ENCODE results near the gene MSX1.
A peak's percentile ranks its signal among the peaks of the same experiment; 100 is the strongest.

Gene MSX1

GRCh38 chr4:4859325-4859798, at the start of gene MSX1:
TSS of gene MSX1 (plus strand) at chr4:4859665. CDS start at chr4:4859900, 235 bp downstream.
- no peaks in the 10 kb centered on the region for H3K36me3 ChIP-seq
- peaks cover 100% of the 10 kb centered on the region for H3K27me3 ChIP-seq
- H3K4me1 ChIP-seq (ENCODE audit: control insufficient read depth in 1 of 2, insufficient read depth in 1 of 2, low read depth in 1 of 2, low read length in 1 of 2), result peaks cover 15 to 20% of the 10 kb centered on the region in 2 experiments
- H3K27ac ChIP-seq, result no peak within 1 kb of the TSS
- H3K4me3 ChIP-seq (ENCODE audit: low read depth in 1 of 2, low read length in 1 of 2), result peak within 1 kb of the TSS; percentile 30 to 41
- no peak for TF ChIP-seq CTCF (IDR thresholded peaks at IDR 0.05)
- no peaks in the 10 kb centered on the region for H3K9me3 ChIP-seq

GRCh38 chr4:4810092-4810774, 49.2 kb upstream of the MSX1 start:
- H3K9me3 ChIP-seq, result no peaks in the 10 kb centered on the region
- peaks cover 7% of the 10 kb centered on the region for H3K27me3 ChIP-seq
- no peak overlapping the region for H3K27ac ChIP-seq
- no peak for TF ChIP-seq CTCF (IDR thresholded peaks at IDR 0.05)
- no peaks in the 10 kb centered on the region for H3K36me3 ChIP-seq
- H3K4me1 ChIP-seq (ENCODE audit: control insufficient read depth in 1 of 2, insufficient read depth in 1 of 2, low read depth in 1 of 2, low read length in 1 of 2), result no peaks in the 10 kb centered on the region
- H3K4me3 ChIP-seq (ENCODE audit: low read depth in 1 of 2, low read length in 1 of 2), result no peak overlapping the region

GRCh38 chr4:4810778-4811177, 48.7 kb upstream of the MSX1 start:
- H3K4me1 ChIP-seq (ENCODE audit: control insufficient read depth in 1 of 2, insufficient read depth in 1 of 2, low read depth in 1 of 2, low read length in 1 of 2), result no peaks in the 10 kb centered on the region
- H3K36me3 ChIP-seq, result no peaks in the 10 kb centered on the region
- H3K9me3 ChIP-seq, result no peaks in the 10 kb centered on the region
- no peak overlapping the region for H3K27ac ChIP-seq
- H3K27me3 ChIP-seq, result peaks cover 7% of the 10 kb centered on the region
- H3K4me3 ChIP-seq (ENCODE audit: low read depth in 1 of 2, low read length in 1 of 2), result no peak overlapping the region
- TF ChIP-seq CTCF (IDR thresholded peaks at IDR 0.05), result no peak

- H3K4me1 ChIP-seq (ENCODE audit: control insufficient read depth in 1 of 2, insufficient read depth in 1 of 2, low read depth in 1 of 2, low read length in 1 of 2), result no peaks in the 10 kb centered on the region
- H3K4me3 ChIP-seq (ENCODE audit: low read depth in 1 of 2, low read length in 1 of 2), result no peak overlapping the region
- no peak for TF ChIP-seq CTCF (IDR thresholded peaks at IDR 0.05)
- H3K36me3 ChIP-seq, result no peaks in the 10 kb centered on the region
- peaks cover 7% of the 10 kb centered on the region for H3K27me3 ChIP-seq
- H3K9me3 ChIP-seq, result no peaks in the 10 kb centered on the region
- no peak overlapping the region for H3K27ac ChIP-seq
Observed at GRCh38 chr4:4812145-4812794, 47.2 kb upstream of the MSX1 start.

GRCh38 chr4:4818415-4819212, 40.9 kb upstream of the MSX1 start:
- no peak for TF ChIP-seq CTCF (IDR thresholded peaks at IDR 0.05)
- Histone ChIP-seq H3K27ac (no peak overlapping the region), H3K27me3 (peaks cover 19% of the 10 kb centered on the region), H3K36me3 (no peaks in the 10 kb centered on the region), H3K9me3 (no peaks in the 10 kb centered on the region), H3K4me3 (ENCODE audit: low read depth in 1 of 2, low read length in 1 of 2) (no peak overlapping the region), H3K4me1 (ENCODE audit: control insufficient read depth in 1 of 2, insufficient read depth in 1 of 2, low read depth in 1 of 2, low read length in 1 of 2) (no peaks in the 10 kb centered on the region)

Data from neutrophil (primary cell).